HepG2 (cell line): Measurements from ENCODE around the gene POLR3E. TPM values are rescaled to one million over a fixed set of nuclear protein-coding genes. Genes with fewer than 3 reads are reported as not detected.

Experiments
- ATF6 ChIP-seq: sonication (generic); formaldehyde crosslinking; conservative IDR thresholded peaks from 2 replicates; pipeline ENCODE4 v1.4.0; 2020; ENCODE audit warnings: missing genetic modification reagents
- BRCA1 ChIP-seq: sonication (generic); formaldehyde crosslinking; IDR thresholded peaks from 2 replicates; pipeline ENCODE4 v1.4.0; 2020; ENCODE audit warnings: missing genetic modification reagents
- CREM ChIP-seq, 2 experiments: sonication (generic) in 1 of 2; formaldehyde crosslinking in 1 of 2; IDR thresholded peaks; 2 replicates each; pipeline versions ENCODE4 v1.4.0 to v1.6.1; 2016 to 2020; ENCODE audit warnings: antibody characterized with exemption in 1 of 2, mild to moderate bottlenecking in 1 of 2, missing genetic modification reagents in 1 of 2
- HINFP ChIP-seq: sonication (generic); formaldehyde crosslinking; IDR thresholded peaks from 2 replicates; pipeline ENCODE4 v1.4.0; 2020; ENCODE audit warnings: low read depth, mild to moderate bottlenecking, missing genetic modification reagents
- NR2F6 ChIP-seq, 2 experiments: IDR thresholded peaks; 2 replicates each; pipeline ENCODE4 v1.6.1; 2016; ENCODE audit warnings: antibody characterized with exemption in 1 of 2, mild to moderate bottlenecking in 1 of 2
- TCF12 ChIP-seq, 2 experiments: fragments of 450-650 bp in 1 of 2; sonication (generic) in 1 of 2; formaldehyde crosslinking in 1 of 2; IDR thresholded peaks; 2 replicates each; pipeline versions ENCODE4 v1.6.1 to v1.8.0; 2017 to 2022; ENCODE audit warnings: antibody characterized with exemption in 1 of 2, mild to moderate bottlenecking in 1 of 2, missing genetic modification reagents in 1 of 2, moderate library complexity in 1 of 2
- YY1 ChIP-seq: IDR thresholded peaks from 2 replicates; pipeline ENCODE4 v1.6.1; 2011; ENCODE audit warnings: low read length, low read depth, moderate library complexity, mild to moderate bottlenecking; ENCODE audit not compliant: insufficient read depth, insufficient replicate concordance
- ZFP62 ChIP-seq: sonication (generic); formaldehyde crosslinking; IDR thresholded peaks from 2 replicates; pipeline ENCODE4 v1.4.0; 2020; ENCODE audit warnings: missing genetic modification reagents
- ZNF501 ChIP-seq: sonication (generic); formaldehyde crosslinking; IDR thresholded peaks from 2 replicates; pipeline ENCODE4 v1.5.1; 2020; ENCODE audit warnings: mild to moderate bottlenecking, moderate library complexity, missing genetic modification reagents
- ZNF724P ChIP-seq: sonication (generic); formaldehyde crosslinking; IDR thresholded peaks from 2 replicates; pipeline ENCODE4 v1.8.0; 2022; ENCODE audit warnings: missing genetic modification reagents, borderline replicate concordance
- ZNF788 ChIP-seq: sonication (generic); formaldehyde crosslinking; IDR thresholded peaks from 2 replicates; pipeline ENCODE4 v1.5.0; 2020; ENCODE audit warnings: mild to moderate bottlenecking, missing genetic modification reagents, borderline replicate concordance
- polyA plus RNA-seq, 8 experiments: library from polyadenylated mRNA; depleted of rRNA in 3 of 8; stranded (reverse) in 7 of 8; unstranded in 1 of 8; fragments of >200 nt; fragmentation: Illumina TruSeq in 4 of 8; extraction: Trizol in 4 of 8; gene quantifications; 2 replicates each; pipeline versions ENCODE4 v1.2.1 to v1.2.3, GENCODE V29; 2011 to 2016; ENCODE audit warnings: low read depth in 4 of 8, missing spikeins in 1 of 8, mixed read lengths in 1 of 8; ENCODE audit not compliant: insufficient read depth in 1 of 8
- total RNA-seq, 5 experiments: library from RNA; depleted of rRNA; stranded (reverse); fragments of >200 nt; fragmentation: Illumina TruSeq; extraction: Trizol; gene quantifications; 2 replicates each; pipeline ENCODE4 v1.2.3, GENCODE V29; 2016; ENCODE audit warnings: low read depth in 1 of 5
- TF ChIP-seq, protein P1 (sequence below): sonication (generic); formaldehyde crosslinking; IDR thresholded peaks from 2 replicates; pipeline ENCODE4 v1.5.0; 2020; ENCODE audit warnings: mild to moderate bottlenecking, missing genetic modification reagents
- TF ChIP-seq, protein P2 (sequence below): sonication (generic); formaldehyde crosslinking; IDR thresholded peaks from 2 replicates; pipeline ENCODE4 v1.9.0; 2021; ENCODE audit warnings: missing genetic modification reagents, borderline replicate concordance
- TF ChIP-seq, protein P3 (sequence below): fragments of 450-650 bp; IDR thresholded peaks from 2 replicates; pipeline ENCODE4 v1.6.1; 2016

The POLR3E gene
- total and polyA plus RNA-seq, 2 of the 13 experiments (the other 11 are each of a cell fraction or from before 2014, with no cell fraction given) = 135 to 262 TPM

DNA sequence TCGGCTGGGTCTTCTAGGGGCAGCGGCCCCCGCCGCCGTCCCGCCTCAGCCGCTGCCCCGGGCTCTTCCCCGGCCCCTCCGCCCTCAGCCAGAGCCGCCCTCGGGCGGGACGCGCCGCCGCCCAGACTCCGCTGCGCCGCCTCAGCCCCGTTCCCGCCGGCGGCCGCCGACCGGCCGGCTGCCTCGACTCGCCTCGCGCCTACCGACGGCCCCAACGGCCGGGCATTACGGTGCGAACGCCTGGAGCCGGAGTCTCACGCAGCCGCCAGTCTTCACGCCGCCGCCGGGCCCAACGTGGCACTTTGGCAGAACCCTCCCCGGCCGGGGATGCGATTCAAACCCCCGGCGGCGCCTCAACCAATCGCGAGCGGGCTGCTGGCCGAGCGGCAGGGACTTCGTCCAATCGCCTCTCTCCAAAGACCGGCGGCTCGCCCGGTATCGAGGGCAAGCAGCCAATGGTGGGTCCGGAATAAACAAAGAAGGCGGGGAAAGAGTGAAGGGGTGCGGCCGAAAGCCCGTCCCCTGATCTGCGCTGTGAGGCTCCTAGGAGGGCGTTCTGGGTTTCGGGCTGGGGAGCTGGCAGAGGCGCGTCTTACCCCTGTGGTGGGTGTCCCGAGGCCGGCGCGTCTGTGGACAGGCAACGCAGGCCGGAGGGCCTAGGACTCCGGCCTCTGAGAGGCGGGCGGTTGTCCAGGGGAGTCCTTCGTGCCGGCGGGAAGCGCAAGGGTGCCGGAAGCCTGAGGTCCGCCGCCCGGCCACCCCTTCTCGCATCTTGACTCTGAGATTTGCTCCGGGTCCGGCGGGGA, 77.3 kb downstream of the POLR3E start, which contains the start of gene CDR2 (continued):
- peak; percentile 77 for TF ChIP-seq HINFP (CRISPR knock-in tag)
- TF ChIP-seq, protein P1, sequence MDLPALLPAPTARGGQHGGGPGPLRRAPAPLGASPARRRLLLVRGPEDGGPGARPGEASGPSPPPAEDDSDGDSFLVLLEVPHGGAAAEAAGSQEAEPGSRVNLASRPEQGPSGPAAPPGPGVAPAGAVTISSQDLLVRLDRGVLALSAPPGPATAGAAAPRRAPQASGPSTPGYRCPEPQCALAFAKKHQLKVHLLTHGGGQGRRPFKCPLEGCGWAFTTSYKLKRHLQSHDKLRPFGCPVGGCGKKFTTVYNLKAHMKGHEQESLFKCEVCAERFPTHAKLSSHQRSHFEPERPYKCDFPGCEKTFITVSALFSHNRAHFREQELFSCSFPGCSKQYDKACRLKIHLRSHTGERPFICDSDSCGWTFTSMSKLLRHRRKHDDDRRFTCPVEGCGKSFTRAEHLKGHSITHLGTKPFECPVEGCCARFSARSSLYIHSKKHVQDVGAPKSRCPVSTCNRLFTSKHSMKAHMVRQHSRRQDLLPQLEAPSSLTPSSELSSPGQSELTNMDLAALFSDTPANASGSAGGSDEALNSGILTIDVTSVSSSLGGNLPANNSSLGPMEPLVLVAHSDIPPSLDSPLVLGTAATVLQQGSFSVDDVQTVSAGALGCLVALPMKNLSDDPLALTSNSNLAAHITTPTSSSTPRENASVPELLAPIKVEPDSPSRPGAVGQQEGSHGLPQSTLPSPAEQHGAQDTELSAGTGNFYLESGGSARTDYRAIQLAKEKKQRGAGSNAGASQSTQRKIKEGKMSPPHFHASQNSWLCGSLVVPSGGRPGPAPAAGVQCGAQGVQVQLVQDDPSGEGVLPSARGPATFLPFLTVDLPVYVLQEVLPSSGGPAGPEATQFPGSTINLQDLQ (CRISPR knock-in tag) = 0 out of 2 replicates have a peak, but pooled peaks have one; percentile 39
- TF ChIP-seq YY1 = peak; percentile 13
- TF ChIP-seq, protein P2, sequence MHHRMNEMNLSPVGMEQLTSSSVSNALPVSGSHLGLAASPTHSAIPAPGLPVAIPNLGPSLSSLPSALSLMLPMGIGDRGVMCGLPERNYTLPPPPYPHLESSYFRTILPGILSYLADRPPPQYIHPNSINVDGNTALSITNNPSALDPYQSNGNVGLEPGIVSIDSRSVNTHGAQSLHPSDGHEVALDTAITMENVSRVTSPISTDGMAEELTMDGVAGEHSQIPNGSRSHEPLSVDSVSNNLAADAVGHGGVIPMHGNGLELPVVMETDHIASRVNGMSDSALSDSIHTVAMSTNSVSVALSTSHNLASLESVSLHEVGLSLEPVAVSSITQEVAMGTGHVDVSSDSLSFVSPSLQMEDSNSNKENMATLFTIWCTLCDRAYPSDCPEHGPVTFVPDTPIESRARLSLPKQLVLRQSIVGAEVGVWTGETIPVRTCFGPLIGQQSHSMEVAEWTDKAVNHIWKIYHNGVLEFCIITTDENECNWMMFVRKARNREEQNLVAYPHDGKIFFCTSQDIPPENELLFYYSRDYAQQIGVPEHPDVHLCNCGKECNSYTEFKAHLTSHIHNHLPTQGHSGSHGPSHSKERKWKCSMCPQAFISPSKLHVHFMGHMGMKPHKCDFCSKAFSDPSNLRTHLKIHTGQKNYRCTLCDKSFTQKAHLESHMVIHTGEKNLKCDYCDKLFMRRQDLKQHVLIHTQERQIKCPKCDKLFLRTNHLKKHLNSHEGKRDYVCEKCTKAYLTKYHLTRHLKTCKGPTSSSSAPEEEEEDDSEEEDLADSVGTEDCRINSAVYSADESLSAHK (CRISPR knock-in tag) = no peak
- TF ChIP-seq ATF6 (CRISPR knock-in tag) = 0 out of 2 replicates have a peak, but pooled peaks have one; percentile 31
- TF ChIP-seq TCF12 (IDR thresholded peaks at IDR 0.05) = no peak
- TF ChIP-seq TCF12 (CRISPR knock-in tag; IDR thresholded peaks at IDR 0.05) = 0 out of 2 replicates have a peak, but pooled peaks have one; percentile 64
- TF ChIP-seq ZFP62 (CRISPR knock-in tag) = peak; percentile 98
- peak; percentile 92; the same call in 1 of the 2 replicates for TF ChIP-seq ZNF788 (CRISPR knock-in tag)
- TF ChIP-seq ZNF501 (CRISPR knock-in tag) = peak; percentile 76; the same call in 1 of the 2 replicates
- TF ChIP-seq, protein P3, sequence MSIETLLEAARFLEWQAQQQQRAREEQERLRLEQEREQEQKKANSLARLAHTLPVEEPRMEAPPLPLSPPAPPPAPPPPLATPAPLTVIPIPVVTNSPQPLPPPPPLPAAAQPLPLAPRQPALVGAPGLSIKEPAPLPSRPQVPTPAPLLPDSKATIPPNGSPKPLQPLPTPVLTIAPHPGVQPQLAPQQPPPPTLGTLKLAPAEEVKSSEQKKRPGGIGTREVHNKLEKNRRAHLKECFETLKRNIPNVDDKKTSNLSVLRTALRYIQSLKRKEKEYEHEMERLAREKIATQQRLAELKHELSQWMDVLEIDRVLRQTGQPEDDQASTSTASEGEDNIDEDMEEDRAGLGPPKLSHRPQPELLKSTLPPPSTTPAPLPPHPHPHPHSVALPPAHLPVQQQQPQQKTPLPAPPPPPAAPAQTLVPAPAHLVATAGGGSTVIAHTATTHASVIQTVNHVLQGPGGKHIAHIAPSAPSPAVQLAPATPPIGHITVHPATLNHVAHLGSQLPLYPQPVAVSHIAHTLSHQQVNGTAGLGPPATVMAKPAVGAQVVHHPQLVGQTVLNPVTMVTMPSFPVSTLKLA = peak; percentile 58
- peak; percentile 67 for TF ChIP-seq CREM (IDR thresholded peaks at IDR 0.05)
- TF ChIP-seq CREM (CRISPR knock-in tag; IDR thresholded peaks at IDR 0.05) = no peak
- TF ChIP-seq BRCA1 (CRISPR knock-in tag) = peak; percentile 92
- TF ChIP-seq ZNF724P (CRISPR knock-in tag) = peak; percentile 92
- no peak for TF ChIP-seq NR2F6 (IDR thresholded peaks at IDR 0.05)
- peak; percentile 22; the same call in 1 of the 2 replicates for TF ChIP-seq NR2F6 (CRISPR knock-in tag; IDR thresholded peaks at IDR 0.05)
